Measurements from ENCODE around the gene AANAT.

The AANAT gene

GRCh38 chr17:76427501-76428231, 39.7 kb upstream of the AANAT start:
- ATAC-seq: peak; percentile 45
- TF ChIP-seq ZC3H10 (CRISPR knock-in tag; IDR thresholded peaks at IDR 0.05) (no peak), ZFP30 (CRISPR knock-in tag; IDR thresholded peaks at IDR 0.05) (no peak), ESRRG (CRISPR knock-in tag; IDR thresholded peaks at IDR 0.05) (no peak), ZNF565 (CRISPR knock-in tag; conservative IDR thresholded peaks at IDR 0.05; ENCODE audit: low read depth) (no peak), TCF4 (CRISPR knock-in tag; IDR thresholded peaks at IDR 0.05; ENCODE audit: borderline replicate concordance) (no peak), PPARA (CRISPR knock-in tag; IDR thresholded peaks at IDR 0.05; ENCODE audit: borderline replicate concordance) (no peak), CSRNP3 (CRISPR knock-in tag; IDR thresholded peaks at IDR 0.05) (no peak), CREB5 (CRISPR knock-in tag; IDR thresholded peaks at IDR 0.05; ENCODE audit: low read depth) (no peak), PATZ1 (CRISPR knock-in tag; IDR thresholded peaks at IDR 0.05; ENCODE audit: borderline replicate concordance) (no peak), ISL1 (CRISPR knock-in tag; IDR thresholded peaks at IDR 0.05) (no peak), ARNTL (CRISPR knock-in tag; IDR thresholded peaks at IDR 0.05; ENCODE audit: borderline replicate concordance, low read depth) (no peak), OSR1 (CRISPR knock-in tag; IDR thresholded peaks at IDR 0.05) (no peak), TOX (CRISPR knock-in tag; IDR thresholded peaks at IDR 0.05; ENCODE audit: borderline replicate concordance) (no peak), CSDC2 (CRISPR knock-in tag; IDR thresholded peaks at IDR 0.05) (no peak), ZFP3 (CRISPR knock-in tag; IDR thresholded peaks at IDR 0.05) (no peak), RARB (CRISPR knock-in tag; IDR thresholded peaks at IDR 0.05) (no peak), ZNF70 (CRISPR knock-in tag; IDR thresholded peaks at IDR 0.05) (no peak), TSHZ2 (CRISPR knock-in tag; IDR thresholded peaks at IDR 0.05) (no peak)

GRCh38 chr17:76428511-76428910, 38.9 kb upstream of the AANAT start:
- no peak for TF ChIP-seq TSHZ2 (CRISPR knock-in tag; IDR thresholded peaks at IDR 0.05)
- TF ChIP-seq ZNF565 (CRISPR knock-in tag; conservative IDR thresholded peaks at IDR 0.05; ENCODE audit: low read depth): no peak
- TF ChIP-seq SNAI2 (CRISPR knock-in tag; IDR thresholded peaks at IDR 0.05): no peak
- no peak for TF ChIP-seq ZNF70 (CRISPR knock-in tag; IDR thresholded peaks at IDR 0.05)
- no peak for TF ChIP-seq PATZ1 (CRISPR knock-in tag; IDR thresholded peaks at IDR 0.05; ENCODE audit: borderline replicate concordance)
- TF ChIP-seq TCF4 (CRISPR knock-in tag; IDR thresholded peaks at IDR 0.05; ENCODE audit: borderline replicate concordance): no peak
- TF ChIP-seq CREB5 (CRISPR knock-in tag; IDR thresholded peaks at IDR 0.05; ENCODE audit: low read depth): no peak
- no peak for ATAC-seq

Data from SK-N-SH treated with all-trans-retinoic acid at 6 μM for 48 hours (cell line).